GM21390 (cell line): ENCODE measurements around the gene CAMTA1.

Experiments
- ATAC-seq: cut with Tn5 transposase; IDR thresholded peaks from one replicate; pipeline ENCODE4 v1.9.1; 2021; ENCODE audit not compliant: unreplicated experiment

The CAMTA1 gene

DNA sequence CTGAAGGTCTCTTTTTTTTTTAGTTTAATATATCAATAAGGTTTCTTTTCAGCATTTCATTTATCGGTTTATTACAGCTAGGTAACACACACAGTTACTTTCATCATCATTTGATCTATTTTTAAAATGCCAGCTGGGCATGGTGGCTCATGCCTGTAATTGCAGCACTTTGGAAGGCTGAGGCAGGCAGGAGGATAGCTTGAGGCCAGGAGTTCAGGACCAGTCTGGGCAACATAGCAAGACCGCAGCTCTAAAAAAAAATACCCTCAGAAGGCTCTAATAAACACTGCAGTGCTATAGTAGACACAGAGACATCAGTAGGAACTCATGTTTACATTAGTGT, 937.4 kb downstream of the CAMTA1 start:
- no peak for ATAC-seq

DNA sequence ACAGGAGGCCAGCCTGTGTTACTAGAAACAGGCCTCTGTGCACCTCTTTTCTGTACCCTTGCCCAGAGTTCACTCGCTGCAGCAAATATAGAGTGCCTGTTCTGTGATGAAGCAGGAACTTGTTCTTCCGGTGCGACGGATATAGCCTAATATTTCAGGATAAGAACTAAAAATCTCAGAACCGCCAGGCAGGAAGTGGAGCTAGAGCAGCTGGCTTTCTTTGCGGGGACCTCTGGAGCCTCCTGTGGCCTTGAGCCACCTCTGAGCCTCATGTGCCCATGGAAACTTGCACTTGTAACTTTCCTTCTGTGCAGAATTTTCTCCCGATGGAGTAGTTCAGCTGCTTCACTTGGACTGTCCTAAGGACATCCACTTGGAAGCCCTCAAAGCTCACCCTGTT, 941.4 kb downstream of the CAMTA1 start:
- ATAC-seq, result no peak

DNA sequence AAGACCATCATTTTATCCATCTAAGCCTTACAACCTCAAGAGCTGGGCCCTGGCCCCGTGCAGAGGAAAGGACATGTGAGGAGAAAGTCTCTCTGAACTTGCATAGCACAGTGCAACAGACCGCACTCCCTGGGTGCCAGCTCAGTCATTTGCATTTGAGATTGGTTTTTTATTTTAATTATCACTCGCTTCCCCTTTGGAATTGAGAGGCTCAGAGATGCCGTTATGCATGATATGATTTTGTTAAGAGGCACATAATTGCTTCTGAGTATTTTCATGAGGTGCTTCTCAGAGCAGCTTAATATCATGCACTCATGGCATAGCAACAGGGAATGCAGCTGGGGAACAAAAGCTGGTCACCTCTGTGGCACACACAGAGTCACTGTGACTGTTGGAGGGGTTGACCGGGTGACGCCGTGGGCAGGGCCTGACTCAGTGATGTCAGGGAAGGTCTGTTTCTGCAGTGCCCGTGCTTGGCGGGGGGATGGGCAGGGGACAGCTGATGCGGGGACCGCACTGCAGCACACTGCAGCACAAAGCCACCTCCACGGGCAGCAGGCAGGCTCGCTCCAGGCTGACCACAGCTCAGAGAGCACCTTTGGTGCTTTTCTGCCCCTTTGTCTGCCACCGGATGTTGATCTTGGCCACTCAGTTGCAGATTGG, 942.7 kb downstream of the CAMTA1 start:
- no peak for ATAC-seq

DNA sequence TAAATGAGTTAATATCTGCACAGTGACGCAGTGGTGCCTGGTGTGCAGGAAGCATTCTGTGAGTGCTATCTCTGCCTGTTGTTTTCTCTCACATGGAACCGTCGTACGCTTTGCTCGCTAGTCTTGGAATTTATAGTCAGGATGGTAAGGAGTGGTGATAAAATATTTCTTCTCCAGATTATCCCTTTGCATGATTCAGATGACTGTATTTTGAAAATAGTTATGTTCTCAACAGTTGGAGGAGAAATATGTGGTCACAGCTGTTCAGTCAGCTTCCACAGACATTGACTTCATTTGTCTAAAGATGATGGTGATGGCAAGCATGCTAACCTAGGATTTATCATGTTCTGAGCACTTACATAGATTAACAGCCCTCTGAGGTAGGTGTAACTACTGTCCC, 944.5 kb downstream of the CAMTA1 start:
- ATAC-seq, result no peak

DNA sequence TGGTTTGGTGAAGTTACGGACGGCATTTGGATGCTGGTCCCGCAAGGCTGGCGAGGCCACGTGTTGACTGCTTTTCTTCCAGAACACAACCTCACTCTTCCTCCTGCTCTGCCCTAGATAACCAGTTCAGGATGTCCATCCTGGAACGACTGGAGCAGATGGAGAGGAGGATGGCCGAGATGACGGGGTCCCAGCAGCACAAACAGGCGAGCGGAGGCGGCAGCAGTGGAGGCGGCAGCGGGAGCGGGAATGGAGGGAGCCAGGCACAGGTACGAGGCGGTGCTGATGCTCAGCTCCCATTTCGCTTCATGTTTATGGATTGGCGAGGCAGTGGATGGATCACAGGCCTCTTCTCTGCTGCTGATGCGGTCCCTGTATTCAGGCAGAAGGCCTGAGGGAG, 947.1 kb downstream of the CAMTA1 start:
- no peak for ATAC-seq

DNA sequence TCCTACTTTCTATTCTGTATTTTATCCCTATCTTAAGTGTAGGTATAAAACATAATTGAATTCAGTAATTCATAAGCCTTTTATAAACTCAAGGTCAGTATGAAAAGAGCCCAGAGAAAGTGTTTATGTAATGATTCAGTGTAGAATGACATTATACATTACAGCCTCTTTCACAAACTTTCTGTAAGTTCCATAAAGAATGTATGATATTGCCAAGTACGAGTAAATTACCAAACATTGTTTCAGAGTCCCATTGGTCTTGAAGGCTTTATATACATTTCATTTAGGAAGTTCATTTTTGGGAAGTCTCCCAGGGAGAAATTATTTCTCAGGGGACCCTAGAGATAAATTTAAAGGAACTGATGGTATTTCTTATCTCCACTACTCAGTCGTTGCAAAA, 948.0 kb downstream of the CAMTA1 start:
- ATAC-seq, result no peak

DNA sequence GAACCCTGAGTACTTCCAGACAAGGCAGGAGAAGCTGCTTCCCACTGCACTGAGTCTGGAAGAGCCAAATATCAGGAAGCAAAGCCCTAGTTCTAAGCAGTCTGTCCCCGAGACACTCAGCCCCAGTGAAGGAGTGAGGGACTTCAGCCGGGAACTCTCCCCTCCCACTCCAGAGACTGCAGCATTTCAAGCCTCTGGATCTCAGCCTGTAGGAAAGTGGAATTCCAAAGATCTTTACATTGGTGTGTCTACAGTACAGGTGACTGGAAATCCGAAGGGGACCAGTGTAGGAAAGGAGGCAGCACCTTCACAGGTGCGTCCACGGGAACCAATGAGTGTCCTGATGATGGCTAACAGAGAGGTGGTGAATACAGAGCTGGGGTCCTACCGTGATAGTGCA, 952.8 kb downstream of the CAMTA1 start:
- ATAC-seq, result no peak

DNA sequence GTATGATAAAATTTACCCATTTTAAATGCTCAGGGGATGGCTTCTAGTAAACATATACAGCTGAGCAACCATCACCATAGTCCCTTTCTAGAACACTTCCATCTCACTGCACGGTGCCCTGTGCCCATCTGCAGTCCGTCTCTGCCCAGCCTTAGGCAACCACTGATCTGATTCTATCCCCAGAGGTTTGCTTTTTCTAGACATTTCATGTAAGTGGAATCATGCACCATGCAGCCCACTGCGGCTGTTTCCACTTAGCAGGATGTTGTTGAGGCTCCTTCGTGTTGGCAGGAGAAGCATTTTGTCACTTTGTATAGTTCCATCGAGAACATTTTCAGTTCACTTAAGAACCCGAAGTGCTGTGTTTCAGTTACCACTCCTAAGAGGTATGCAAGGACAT, 958.1 kb downstream of the CAMTA1 start:
- no peak for ATAC-seq

DNA sequence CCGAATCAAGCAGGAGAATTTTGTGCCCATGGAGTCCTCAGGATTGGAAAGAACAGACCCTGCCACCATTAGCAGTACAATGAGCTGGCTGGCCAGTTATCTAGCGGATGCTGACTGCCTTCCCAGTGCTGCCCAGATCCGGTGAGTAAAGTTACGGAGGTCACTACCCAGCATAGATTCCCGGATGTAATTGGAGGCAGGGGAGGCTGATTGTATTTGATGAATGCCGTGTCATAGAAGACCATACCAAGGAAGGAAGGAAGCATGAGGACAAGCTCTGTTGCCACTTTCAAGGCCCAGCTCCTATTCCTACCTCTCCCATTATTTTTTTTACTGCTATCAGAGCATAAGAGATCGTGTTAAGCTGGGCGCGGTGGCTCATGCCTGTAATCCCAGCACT, 959.6 kb downstream of the CAMTA1 start:
- no peak for ATAC-seq

DNA sequence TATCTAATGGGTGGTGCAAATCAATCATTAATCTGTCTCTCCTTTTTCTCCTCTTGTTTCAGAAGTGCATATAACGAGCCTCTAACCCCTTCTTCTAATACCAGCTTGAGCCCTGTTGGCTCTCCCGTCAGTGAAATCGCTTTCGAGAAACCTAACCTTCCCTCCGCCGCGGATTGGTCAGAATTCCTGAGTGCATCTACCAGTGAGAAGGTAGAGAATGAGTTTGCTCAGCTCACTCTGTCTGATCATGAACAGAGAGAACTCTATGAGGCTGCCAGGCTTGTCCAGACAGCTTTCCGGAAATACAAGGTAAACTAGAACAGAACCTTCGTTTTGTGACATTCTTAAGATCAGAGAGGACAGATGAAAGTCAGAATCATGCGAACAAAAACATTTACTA, 960.5 kb downstream of the CAMTA1 start:
- ATAC-seq, result no peak

DNA sequence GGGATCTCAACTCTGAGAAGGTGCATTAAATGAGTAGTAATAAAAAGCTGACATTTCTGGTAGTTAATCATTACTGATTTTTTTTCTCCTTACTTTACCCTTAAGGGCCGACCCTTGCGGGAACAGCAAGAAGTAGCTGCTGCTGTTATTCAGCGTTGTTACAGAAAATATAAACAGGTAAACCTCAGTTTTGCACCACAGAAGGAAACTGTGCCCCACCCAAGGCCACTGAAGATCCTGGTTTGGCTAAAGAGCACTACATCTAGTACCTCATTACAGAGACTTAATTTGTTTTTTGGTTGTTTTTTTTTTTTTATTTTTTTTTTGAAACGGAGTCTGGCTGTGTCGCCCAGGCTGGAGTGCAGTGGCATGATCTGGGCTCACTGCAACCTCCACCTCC, 962.4 kb downstream of the CAMTA1 start:
- no peak for ATAC-seq

DNA sequence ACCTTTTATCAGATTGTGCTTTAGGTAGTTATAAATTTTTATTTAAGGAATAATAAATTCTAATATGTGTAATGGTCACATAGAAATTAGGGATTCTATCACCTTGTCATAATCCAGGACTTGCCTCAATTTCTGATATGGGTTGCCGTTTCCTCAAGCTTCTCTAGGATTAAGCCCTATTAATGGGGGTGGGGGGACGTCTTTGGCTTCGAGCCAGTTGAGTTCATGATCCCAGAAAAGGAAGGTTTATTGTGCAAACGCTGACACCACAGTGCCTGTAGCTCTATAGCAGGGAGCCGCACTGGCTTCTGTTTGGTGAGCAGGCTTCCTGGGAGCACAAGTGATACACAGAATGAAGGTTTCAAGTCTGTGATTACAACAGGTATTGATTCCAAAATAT, 963.9 kb downstream of the CAMTA1 start:
- ATAC-seq, result no peak

DNA sequence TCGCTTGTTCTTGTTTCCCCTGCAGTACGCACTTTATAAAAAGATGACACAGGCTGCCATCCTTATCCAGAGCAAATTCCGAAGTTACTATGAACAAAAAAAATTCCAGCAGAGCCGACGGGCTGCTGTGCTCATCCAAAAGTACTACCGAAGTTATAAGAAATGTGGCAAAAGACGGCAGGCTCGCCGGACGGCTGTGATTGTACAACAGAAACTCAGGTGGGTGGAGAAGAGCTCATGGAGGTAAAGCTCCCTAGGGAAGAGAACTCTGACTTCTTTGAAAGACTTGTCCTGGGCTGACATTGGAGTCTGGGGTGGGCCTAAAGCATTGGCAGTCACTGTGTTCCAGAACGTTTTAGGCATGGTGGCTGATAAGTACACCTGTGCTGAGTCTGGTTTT, 965.9 kb downstream of the CAMTA1 start:
- no peak for ATAC-seq

DNA sequence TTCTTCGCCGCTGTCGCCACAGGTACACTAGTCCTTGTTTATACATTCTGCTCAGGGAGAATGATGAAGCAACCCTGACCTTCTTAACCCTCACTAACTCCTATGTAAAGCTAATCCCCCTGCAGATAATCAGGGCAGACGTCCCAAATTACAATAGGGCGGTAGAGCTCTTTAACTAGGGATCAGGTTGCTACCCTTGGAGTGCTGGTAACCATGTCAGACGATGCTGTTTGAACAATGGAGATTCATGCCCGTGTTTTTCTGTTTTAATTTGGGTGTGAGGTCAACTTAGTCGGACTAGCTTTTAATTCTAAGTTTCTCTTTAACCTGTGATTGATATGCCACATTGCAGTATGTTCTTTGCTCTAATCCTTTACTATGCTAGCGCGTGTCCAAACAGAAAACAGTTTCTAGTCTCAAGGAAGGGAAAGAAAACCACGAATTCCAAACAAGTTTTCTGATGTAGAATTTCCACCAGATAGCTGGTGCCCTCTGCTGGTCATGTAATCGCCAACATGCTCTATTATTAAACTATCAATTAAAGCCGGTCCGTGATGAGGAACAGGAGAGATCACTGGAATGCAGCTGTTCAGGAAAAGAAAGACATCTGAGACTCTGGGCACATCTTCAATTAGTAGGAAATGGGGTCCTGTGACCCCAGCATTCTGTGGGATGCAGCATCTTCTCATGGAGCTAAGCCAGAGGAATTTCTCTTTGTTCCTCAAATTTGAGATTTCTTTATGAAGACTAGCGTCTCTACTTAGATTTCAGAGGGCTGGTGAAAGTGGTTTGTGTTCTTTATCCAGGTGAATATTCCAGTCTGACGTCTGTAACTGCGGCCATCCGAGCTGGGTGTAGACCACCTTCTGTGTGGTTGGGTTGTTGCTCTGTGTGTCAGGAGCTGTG, 967.5 kb downstream of the CAMTA1 start:
- ATAC-seq, result no peak

DNA sequence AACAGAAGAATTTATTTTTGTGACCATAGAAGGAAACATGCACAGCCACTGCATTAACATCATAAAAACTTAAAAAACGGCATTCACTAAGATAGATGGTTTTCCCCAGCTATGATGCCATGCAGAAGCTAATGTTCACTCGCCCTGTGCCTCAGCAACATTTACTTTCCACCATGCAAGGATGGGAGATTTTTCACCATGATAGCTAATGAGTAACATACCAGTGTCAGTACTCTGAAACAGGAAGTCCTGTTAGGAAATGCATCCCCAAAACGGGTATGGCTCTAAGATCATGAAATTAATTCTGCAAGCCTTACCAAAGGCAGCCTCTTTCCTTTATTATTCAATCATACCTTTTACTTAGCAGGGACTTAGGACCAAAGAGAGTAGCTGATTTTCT, 968.4 kb downstream of the CAMTA1 start:
- no peak for ATAC-seq

DNA sequence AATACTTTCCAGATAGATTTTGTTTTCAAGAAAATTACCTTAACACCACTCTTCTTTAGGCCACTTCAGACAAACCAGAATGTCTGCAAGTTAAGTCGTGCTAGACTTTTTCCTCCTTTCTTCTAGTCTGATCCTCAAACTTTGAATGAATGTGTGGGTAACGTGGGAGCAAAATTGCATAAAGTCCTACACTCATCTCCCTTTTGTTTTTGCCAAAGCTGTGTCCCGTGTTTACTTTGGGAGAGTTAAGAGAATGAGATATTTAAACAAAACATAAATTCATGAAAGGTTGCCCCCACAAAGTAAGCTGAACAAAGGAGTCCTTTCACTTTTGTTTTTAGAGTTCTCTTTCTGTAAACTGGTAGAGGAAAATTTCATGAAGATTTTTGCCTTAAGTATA, 969.0 kb downstream of the CAMTA1 start:
- ATAC-seq, result no peak

DNA sequence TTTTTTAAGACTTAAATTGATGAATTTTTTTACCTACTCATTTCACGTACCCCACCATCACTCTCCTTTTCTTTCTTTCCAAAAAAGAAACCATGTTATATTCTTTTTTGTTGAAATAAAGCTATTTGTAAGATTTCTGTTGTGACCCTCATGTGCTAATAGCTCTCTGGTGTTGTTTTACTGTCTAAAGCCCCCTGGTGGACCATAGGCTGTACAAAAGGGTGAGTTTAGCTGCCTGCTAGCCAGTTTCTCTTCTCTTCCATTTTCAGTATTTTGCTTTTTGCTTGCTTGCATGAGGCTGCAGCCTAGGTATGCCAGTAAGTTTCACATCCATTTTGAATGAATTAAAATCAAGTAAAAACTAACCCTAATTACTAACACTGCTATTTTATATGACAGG, 970.2 kb downstream of the CAMTA1 start:
- ATAC-seq, result no peak

DNA sequence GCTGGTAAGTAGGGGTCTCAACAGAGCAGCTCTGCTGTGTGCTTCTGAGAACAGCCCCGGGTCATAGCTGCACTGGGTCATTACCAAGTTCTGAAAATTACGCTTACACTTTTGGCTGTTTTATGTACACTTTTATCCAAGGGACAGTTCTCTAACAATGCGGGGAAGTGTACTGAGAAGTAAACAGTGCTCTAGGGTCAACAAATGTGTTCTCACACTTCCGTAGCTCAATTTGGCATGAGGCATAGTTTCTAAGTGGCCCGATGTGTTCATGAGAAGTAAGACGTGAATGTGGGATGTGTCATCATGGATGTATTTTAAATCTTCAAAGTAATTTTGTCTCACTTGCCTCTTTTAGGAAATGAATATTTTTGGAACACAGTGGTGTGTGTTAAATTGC, 975.0 kb downstream of the CAMTA1 start:
- no peak for ATAC-seq

DNA sequence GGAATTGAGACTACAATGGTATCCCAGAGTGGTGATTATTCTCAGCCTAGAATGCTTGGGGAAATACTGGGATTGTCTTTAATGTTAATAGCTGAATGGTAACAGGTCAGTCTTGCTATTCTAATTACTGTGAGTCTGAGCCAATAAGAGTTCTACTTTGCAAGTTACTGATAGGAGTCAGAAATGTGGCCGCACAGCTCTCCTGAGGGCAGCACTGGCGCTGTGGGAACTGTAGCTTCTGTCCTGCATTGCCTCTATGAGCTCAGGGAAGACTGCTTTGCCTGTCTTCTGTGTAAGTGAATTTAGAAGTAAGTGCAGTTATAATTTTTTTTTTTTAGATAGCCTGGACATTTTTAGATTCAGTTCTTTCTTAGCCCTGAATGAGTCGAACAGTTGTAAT, 975.8 kb downstream of the CAMTA1 start:
- ATAC-seq, result no peak

DNA sequence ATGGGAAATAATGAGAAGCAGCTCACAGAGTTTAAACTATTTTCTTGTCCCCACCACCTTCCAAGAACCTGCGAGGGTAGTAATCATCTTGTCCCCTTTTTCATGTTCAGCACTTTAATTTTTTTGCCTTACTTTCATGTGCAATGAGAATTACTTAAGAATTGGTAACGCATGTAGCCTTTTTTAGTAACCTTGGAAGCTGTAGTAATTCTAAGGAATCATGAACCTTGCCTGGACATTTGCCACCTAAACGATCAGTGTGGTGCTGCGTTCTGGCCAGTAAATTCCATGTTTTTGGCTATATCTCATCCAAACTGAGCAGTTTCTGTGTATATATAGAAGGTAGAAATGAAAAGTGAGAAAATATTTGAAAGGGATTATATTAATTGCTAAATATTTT, 981.9 kb downstream of the CAMTA1 start:
- no peak for ATAC-seq

DNA sequence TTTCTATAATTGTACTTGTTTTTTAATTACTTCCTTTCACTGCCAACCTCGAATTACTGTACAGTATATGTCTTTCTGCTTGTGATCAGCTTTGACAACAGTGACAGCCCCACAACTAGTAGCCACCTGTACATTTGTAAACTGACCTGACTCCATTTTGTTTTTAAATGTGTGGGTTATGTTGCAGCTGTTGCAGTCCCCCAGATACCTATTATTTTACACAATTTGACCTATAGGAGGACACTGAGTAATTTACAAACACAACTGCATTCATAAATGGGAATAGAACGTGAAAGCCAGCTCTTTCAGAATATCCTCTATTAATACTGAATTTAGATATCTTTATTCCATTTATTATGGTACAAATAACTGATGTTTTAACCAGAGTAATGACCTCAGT, 983.3 kb downstream of the CAMTA1 start:
- ATAC-seq, result no peak

DNA sequence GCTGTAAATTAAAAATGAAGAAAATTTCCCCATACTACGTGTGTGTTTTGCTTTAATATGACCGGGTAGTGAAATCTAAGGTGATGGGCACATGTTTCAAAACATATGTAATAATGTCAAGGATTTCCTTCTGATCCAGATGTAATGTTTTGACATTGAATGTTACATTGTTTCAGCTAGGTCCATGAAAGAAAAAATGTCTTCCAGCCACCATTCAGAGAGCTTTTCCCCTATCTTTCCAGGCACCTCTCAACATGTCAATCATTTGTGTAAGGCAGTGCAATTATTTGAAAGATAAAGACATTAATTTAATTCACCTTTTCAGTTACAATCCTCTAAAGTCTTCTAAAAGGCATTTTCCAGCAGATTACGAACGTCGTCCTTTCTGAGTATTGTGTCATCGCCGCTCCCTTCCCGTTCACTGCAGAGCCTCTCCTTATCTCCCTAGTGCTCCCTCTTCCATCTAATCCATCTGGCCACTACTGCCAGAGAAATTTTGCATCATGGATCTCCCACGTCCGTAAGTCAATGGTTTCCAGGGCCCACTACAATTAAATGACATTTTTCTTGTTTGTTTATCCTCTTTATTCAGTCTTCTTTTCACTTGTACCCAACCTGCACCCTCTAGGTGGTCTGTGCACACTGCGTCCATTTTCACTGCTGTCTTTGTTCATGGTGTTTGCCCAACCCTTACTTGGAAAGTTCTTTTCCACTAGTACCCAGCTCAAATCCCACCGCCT, 984.6 kb downstream of the CAMTA1 start:
- ATAC-seq, result no peak
